ENCODE data around the gene CD300LB.

GRCh38 chr17:74532115-74532514, 840 bp upstream of the CD300LB start:
- TF ChIP-seq, protein P1, sequence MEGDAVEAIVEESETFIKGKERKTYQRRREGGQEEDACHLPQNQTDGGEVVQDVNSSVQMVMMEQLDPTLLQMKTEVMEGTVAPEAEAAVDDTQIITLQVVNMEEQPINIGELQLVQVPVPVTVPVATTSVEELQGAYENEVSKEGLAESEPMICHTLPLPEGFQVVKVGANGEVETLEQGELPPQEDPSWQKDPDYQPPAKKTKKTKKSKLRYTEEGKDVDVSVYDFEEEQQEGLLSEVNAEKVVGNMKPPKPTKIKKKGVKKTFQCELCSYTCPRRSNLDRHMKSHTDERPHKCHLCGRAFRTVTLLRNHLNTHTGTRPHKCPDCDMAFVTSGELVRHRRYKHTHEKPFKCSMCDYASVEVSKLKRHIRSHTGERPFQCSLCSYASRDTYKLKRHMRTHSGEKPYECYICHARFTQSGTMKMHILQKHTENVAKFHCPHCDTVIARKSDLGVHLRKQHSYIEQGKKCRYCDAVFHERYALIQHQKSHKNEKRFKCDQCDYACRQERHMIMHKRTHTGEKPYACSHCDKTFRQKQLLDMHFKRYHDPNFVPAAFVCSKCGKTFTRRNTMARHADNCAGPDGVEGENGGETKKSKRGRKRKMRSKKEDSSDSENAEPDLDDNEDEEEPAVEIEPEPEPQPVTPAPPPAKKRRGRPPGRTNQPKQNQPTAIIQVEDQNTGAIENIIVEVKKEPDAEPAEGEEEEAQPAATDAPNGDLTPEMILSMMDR (IDR thresholded peaks at IDR 0.05; ENCODE audit: insufficient read depth, low read length, poor library complexity, severe bottlenecking) = no peak
- TF ChIP-seq EZH2phosphoT487 (conservative IDR thresholded peaks at IDR 0.05; ENCODE audit: low read length) = no peak

All from SU-DHL-6 (cell line).